Activated T-helper 17 cell treated with anti-CD3 and anti-CD28 coated beads, Interleukin-2, amount 50 U/mL, for 72 hours (primary cell): ENCODE measurements around the gene LYST. TPM values are rescaled to one million over a fixed set of nuclear protein-coding genes. Genes with fewer than 3 reads are reported as not detected.

Experiments
- ATAC-seq: fragments of 150-1000 bp; cut with Tn5 transposase; replicated peaks from 2 replicates; pipeline ENCODE4 v1.10.0; 2021; ENCODE audit warnings: mild to moderate bottlenecking, moderate library complexity
- H3K27ac Mint-ChIP-seq: one replicate; pipeline ENCODE4 v1.8.0; 2022; ENCODE audit warnings: mixed read lengths
- H3K27me3 Mint-ChIP-seq: one replicate; pipeline ENCODE4 v1.8.0; 2022; ENCODE audit warnings: mixed read lengths
- H3K36me3 Mint-ChIP-seq: one replicate; pipeline ENCODE4 v1.8.0; 2022; ENCODE audit warnings: low read depth, mild to moderate bottlenecking, mixed read lengths
- H3K4me1 Mint-ChIP-seq: one replicate; pipeline ENCODE4 v1.8.0; 2022; ENCODE audit warnings: mixed read lengths
- H3K4me3 Mint-ChIP-seq: one replicate; pipeline ENCODE4 v1.8.0; 2022; ENCODE audit warnings: mild to moderate bottlenecking, mixed read lengths
- H3K9me3 Mint-ChIP-seq: one replicate; pipeline ENCODE4 v1.8.0; 2022; ENCODE audit warnings: mixed read lengths
- total RNA-seq, 2 donors: library from RNA; stranded (reverse); gene quantifications; one replicate each; pipeline ENCODE4 v1.2.3, GENCODE V29; 2022

LYST gene
- total RNA-seq, 2 donors from 2014 or later = 19.8 to 41.2 TPM

- Mint-ChIP-seq H3K27ac (peak overlapping the region; percentile 51), H3K36me3 (peaks cover 90% of the 10 kb centered on the region), H3K9me3 (no peaks in the 10 kb centered on the region), H3K27me3 (no peaks in the 10 kb centered on the region), H3K4me1 (peaks cover 7% of the 10 kb centered on the region), H3K4me3 (peak overlapping the region; percentile 1)
- peak; percentile 99 for ATAC-seq
Measured at GRCh38 chr1:235697508-235697907, 169.2 kb downstream of the LYST start.

DNA sequence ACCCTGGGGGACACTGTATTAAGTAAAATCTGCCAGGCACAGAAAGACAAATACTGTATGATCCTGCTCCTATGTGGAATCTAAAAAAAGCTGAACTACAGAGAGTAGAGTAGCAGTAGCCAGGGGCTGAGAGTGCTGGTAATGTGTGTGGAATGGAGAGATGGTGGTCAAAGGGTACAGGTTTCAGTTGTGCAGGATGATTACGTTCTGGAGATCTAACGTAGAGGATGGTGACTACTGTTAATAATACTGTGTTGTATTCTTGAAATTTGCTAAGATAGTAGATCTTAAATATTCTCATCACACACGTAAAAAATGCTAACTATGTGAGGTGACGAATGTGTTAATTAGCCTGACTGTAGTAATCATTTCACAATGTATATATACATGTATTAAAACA is 177.3 kb downstream of the LYST start:
- no peak overlapping the region for H3K27ac Mint-ChIP-seq
- no peaks in the 10 kb centered on the region for H3K27me3 Mint-ChIP-seq
- peaks cover 82% of the 10 kb centered on the region for H3K36me3 Mint-ChIP-seq
- no peaks in the 10 kb centered on the region for H3K4me1 Mint-ChIP-seq
- no peak overlapping the region for H3K4me3 Mint-ChIP-seq
- ATAC-seq = no peak
- no peaks in the 10 kb centered on the region for H3K9me3 Mint-ChIP-seq

- H3K4me1 Mint-ChIP-seq = no peaks in the 10 kb centered on the region
- ATAC-seq = no peak
- no peaks in the 10 kb centered on the region for H3K9me3 Mint-ChIP-seq
- H3K36me3 Mint-ChIP-seq = peaks cover 84% of the 10 kb centered on the region
- peak overlapping the region; percentile 17 for H3K27ac Mint-ChIP-seq
- H3K27me3 Mint-ChIP-seq = no peaks in the 10 kb centered on the region
- H3K4me3 Mint-ChIP-seq = no peak overlapping the region
Measured at GRCh38 chr1:235688096-235688495, 178.6 kb downstream of the LYST start.

DNA sequence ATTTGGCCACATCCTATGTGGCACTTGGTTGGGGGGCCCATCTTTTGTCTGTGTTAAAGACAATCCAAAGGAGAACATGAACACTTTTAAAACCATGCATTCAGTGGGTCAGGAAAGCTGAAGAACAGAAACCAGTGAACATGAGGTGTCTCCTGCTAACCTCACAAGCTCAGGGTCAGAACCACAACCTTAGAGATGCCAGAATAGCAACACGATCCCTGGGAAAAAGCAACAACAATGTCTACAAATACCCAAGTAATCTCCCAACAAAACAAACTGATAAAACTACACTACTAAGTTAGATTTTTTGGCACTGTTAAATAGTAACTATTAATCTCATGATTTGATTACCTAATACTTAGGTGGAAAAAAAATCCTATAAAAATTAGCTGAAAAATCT is 183.1 kb downstream of the LYST start:
- Mint-ChIP-seq H3K4me3 (no peak overlapping the region), H3K4me1 (peaks cover 6% of the 10 kb centered on the region), H3K27me3 (no peaks in the 10 kb centered on the region), H3K36me3 (peaks cover 74% of the 10 kb centered on the region), H3K9me3 (peaks cover 6% of the 10 kb centered on the region), H3K27ac (no peak overlapping the region)
- no peak for ATAC-seq

- H3K4me3 Mint-ChIP-seq = no peak overlapping the region
- no peak overlapping the region for H3K27ac Mint-ChIP-seq
- peaks cover 6% of the 10 kb centered on the region for H3K9me3 Mint-ChIP-seq
- no peaks in the 10 kb centered on the region for H3K27me3 Mint-ChIP-seq
- ATAC-seq = no peak
- peaks cover 6% of the 10 kb centered on the region for H3K4me1 Mint-ChIP-seq
- H3K36me3 Mint-ChIP-seq = peaks cover 64% of the 10 kb centered on the region
Measured at GRCh38 chr1:235682216-235682615, 184.5 kb downstream of the LYST start.

DNA sequence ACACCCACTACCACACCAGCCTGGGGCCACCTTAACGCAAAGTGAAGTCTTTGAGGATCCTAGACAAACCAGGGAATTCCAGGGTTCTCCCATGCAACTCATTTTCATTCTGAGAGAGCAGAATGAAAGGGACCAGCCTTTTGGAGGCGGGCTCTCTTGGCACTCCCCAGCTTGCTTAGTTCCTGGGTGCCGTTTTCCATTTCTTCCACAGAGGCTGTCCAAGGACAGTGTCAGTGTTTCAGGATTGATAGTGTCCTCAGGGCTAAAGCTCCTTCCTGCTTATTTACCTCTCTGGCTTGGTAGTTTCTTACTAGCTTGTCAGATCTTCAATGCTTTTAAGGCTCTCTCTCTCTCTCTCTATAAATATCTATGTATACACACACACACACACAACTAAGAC is 187.1 kb downstream of the LYST start:
- no peak for ATAC-seq
- no peak overlapping the region for H3K4me3 Mint-ChIP-seq
- peaks cover 14% of the 10 kb centered on the region for H3K9me3 Mint-ChIP-seq
- H3K36me3 Mint-ChIP-seq = peaks cover 68% of the 10 kb centered on the region
- H3K27me3 Mint-ChIP-seq = no peaks in the 10 kb centered on the region
- H3K4me1 Mint-ChIP-seq = peaks cover 6% of the 10 kb centered on the region
- no peak overlapping the region for H3K27ac Mint-ChIP-seq

- no peaks in the 10 kb centered on the region for H3K27me3 Mint-ChIP-seq
- ATAC-seq = no peak
- no peak overlapping the region for H3K4me3 Mint-ChIP-seq
- H3K4me1 Mint-ChIP-seq = peaks cover 6% of the 10 kb centered on the region
- no peak overlapping the region for H3K27ac Mint-ChIP-seq
- peaks cover 70% of the 10 kb centered on the region for H3K36me3 Mint-ChIP-seq
- H3K9me3 Mint-ChIP-seq = peaks cover 15% of the 10 kb centered on the region
Measured at GRCh38 chr1:235679005-235679404, 187.7 kb downstream of the LYST start.

DNA sequence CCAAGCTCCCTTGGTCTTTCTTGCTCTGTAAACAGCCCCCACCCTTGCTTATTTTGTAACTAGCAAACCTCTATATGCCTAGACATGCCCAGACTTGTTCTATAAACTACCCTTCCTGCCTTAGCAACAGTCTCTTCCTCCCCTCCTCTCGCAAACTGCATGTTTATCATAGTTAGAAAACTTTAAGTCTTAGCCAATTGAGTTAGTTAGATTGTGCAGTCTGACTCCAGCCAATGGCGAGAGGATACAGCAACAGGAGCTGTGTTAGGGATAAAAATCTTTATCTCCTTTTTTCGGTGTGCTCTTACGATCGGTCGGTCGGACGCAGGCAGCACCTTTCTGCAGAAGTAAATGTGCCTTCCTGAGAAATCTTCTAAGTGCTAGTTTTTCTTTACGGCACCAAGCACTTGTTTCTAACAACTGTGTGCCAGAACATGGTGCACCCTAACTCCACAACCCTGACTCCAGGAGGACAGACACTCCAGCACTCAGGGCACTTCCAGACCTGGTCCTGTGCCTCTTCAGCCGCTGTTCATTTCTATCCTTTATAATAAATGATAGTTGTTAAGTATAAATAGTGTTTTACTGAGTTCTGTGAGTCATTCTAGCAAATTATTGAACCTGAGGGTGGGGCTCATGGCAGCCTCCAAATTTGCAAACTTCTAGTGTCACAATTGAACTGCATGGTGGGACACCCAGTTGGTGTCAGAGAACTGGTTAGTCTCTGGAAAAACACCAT is 191.4 kb downstream of the LYST start:
- H3K4me1 Mint-ChIP-seq = no peaks in the 10 kb centered on the region
- H3K4me3 Mint-ChIP-seq = no peak overlapping the region
- H3K36me3 Mint-ChIP-seq = peaks cover 73% of the 10 kb centered on the region
- no peaks in the 10 kb centered on the region for H3K27me3 Mint-ChIP-seq
- peak overlapping the region; percentile 58 for H3K27ac Mint-ChIP-seq
- H3K9me3 Mint-ChIP-seq = peaks cover 32% of the 10 kb centered on the region
- ATAC-seq = no peak

GRCh38 chr1:235673981-235674380 is 192.7 kb downstream of the LYST start:
- no peaks in the 10 kb centered on the region for H3K4me1 Mint-ChIP-seq
- H3K27ac Mint-ChIP-seq = no peak overlapping the region
- peaks cover 39% of the 10 kb centered on the region for H3K9me3 Mint-ChIP-seq
- H3K36me3 Mint-ChIP-seq = peaks cover 86% of the 10 kb centered on the region
- no peak overlapping the region for H3K4me3 Mint-ChIP-seq
- no peaks in the 10 kb centered on the region for H3K27me3 Mint-ChIP-seq
- no peak for ATAC-seq

GRCh38 chr1:235671992-235672391 is 194.7 kb downstream of the LYST start:
- Mint-ChIP-seq H3K27me3 (no peaks in the 10 kb centered on the region), H3K4me1 (no peaks in the 10 kb centered on the region), H3K27ac (no peak overlapping the region), H3K4me3 (no peak overlapping the region), H3K9me3 (peaks cover 39% of the 10 kb centered on the region), H3K36me3 (peaks cover 87% of the 10 kb centered on the region)
- ATAC-seq = no peak

- ATAC-seq = no peak
- no peak overlapping the region for H3K4me3 Mint-ChIP-seq
- H3K4me1 Mint-ChIP-seq = no peaks in the 10 kb centered on the region
- no peaks in the 10 kb centered on the region for H3K27me3 Mint-ChIP-seq
- peaks cover 70% of the 10 kb centered on the region for H3K36me3 Mint-ChIP-seq
- H3K27ac Mint-ChIP-seq = no peak overlapping the region
- H3K9me3 Mint-ChIP-seq = peaks cover 36% of the 10 kb centered on the region
Measured at GRCh38 chr1:235670157-235670776, 196.4 kb downstream of the LYST start.

DNA sequence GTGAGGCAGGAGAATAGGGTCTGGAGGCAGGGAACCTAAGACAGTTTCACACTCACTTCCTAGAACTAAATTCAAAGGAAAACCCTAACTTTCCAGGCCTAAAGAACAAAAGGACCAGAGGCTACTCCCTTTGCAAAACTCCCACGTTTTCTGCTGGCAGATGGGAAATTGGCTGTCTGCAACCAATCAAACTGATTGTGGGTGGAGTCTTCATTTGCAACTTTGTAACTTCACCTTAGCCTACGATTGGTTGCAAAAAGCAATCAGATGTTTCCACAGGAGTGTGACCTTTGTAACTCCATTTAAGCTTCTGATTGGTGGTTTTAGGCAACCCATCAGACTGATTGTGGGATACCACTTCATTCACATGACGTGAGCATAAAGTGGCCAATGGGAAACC is 197.4 kb downstream of the LYST start:
- Mint-ChIP-seq H3K27me3 (no peaks in the 10 kb centered on the region), H3K27ac (no peak overlapping the region), H3K36me3 (peaks cover 64% of the 10 kb centered on the region), H3K4me1 (no peaks in the 10 kb centered on the region), H3K4me3 (no peak overlapping the region), H3K9me3 (peaks cover 31% of the 10 kb centered on the region)
- ATAC-seq = no peak

- H3K4me1 Mint-ChIP-seq = no peaks in the 10 kb centered on the region
- ATAC-seq = no peak
- H3K9me3 Mint-ChIP-seq = no peaks in the 10 kb centered on the region
- H3K27me3 Mint-ChIP-seq = no peaks in the 10 kb centered on the region
- H3K4me3 Mint-ChIP-seq = no peak overlapping the region
- H3K36me3 Mint-ChIP-seq = peaks cover 49% of the 10 kb centered on the region
- no peak overlapping the region for H3K27ac Mint-ChIP-seq
Measured at GRCh38 chr1:235663628-235664027, 203.1 kb downstream of the LYST start.

GRCh38 chr1:235661568-235661967 is 205.1 kb downstream of the LYST start:
- no peaks in the 10 kb centered on the region for H3K9me3 Mint-ChIP-seq

GRCh38 chr1:235659186-235659771 is 207.4 kb downstream of the LYST start:
- Mint-ChIP-seq H3K9me3 (no peaks in the 10 kb centered on the region), H3K36me3 (peaks cover 40% of the 10 kb centered on the region), H3K27me3 (peaks cover 9% of the 10 kb centered on the region), H3K4me1 (no peaks in the 10 kb centered on the region), H3K27ac (no peak overlapping the region), H3K4me3 (no peak overlapping the region)
- no peak for ATAC-seq

More at GRCh38 chr1:235661568-235661967, 205.1 kb downstream of the LYST start:
- ATAC-seq = no peak
- H3K27me3 Mint-ChIP-seq = no peaks in the 10 kb centered on the region
- H3K4me1 Mint-ChIP-seq = no peaks in the 10 kb centered on the region
- no peak overlapping the region for H3K4me3 Mint-ChIP-seq
- peaks cover 44% of the 10 kb centered on the region for H3K36me3 Mint-ChIP-seq
- no peak overlapping the region for H3K27ac Mint-ChIP-seq
